Measurements from ENCODE around the gene CTNNB1.
A peak's percentile ranks its signal among the peaks of the same experiment; 100 is the strongest.

CTNNB1 gene

DNA sequence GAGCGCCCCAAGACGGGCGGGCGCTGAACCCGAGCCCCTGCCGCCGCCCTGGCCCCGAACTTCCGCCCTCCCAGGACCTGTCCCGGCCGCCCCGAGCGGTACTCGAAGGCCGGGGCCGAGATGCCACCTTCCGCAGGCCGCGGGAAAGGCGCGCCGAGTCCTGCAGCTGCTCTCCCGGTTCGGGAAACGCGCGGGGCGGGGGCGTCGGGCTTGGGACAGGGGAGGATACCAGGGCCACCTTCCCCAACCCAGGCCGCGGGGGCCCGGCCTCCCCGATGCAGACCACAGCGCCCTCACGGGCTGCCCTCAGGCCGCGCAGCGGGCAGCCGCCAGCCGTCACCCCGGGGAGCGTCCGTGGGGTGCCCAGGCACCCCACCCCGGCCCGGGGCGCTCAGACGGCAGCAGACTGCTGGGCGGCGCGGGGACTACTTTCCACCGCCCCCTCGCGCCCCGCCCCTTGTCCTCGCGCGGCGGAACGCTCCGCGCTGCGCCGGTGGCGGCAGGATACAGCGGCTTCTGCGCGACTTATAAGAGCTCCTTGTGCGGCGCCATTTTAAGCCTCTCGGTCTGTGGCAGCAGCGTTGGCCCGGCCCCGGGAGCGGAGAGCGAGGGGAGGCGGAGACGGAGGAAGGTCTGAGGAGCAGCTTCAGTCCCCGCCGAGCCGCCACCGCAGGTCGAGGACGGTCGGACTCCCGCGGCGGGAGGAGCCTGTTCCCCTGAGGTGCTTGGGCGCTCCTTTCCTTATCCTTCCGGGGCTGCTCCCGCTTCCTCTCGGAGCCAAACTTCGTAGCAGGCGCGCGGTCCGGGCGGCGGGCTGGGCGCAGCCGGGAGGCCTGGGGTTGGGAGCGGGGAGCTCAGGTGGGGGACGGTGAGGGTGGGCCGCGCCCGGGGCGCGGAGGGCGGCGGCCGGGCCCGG is at the start of gene CTNNB1:
TSS of gene CTNNB1 (plus strand) at position 556 of the 916 bp plus-strand sequence. CDS start 24,564 bp downstream, outside the sequence.
- no peaks in the 10 kb centered on the region for H3K36me3 ChIP-seq (ENCODE audit: insufficient read depth, low read length)
- no peaks in the 10 kb centered on the region for H3F3A ChIP-seq (ENCODE audit: insufficient read depth, low read length)
- no peak for TF ChIP-seq EZH2 (IDR thresholded peaks at IDR 0.05; ENCODE audit: borderline replicate concordance, low read length)
- TF ChIP-seq, protein P1, sequence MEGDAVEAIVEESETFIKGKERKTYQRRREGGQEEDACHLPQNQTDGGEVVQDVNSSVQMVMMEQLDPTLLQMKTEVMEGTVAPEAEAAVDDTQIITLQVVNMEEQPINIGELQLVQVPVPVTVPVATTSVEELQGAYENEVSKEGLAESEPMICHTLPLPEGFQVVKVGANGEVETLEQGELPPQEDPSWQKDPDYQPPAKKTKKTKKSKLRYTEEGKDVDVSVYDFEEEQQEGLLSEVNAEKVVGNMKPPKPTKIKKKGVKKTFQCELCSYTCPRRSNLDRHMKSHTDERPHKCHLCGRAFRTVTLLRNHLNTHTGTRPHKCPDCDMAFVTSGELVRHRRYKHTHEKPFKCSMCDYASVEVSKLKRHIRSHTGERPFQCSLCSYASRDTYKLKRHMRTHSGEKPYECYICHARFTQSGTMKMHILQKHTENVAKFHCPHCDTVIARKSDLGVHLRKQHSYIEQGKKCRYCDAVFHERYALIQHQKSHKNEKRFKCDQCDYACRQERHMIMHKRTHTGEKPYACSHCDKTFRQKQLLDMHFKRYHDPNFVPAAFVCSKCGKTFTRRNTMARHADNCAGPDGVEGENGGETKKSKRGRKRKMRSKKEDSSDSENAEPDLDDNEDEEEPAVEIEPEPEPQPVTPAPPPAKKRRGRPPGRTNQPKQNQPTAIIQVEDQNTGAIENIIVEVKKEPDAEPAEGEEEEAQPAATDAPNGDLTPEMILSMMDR (IDR thresholded peaks at IDR 0.05; ENCODE audit: low read length) = no peak; the same call in 1 of the 2 replicates
- H4K20me1 ChIP-seq (ENCODE audit: insufficient read depth, low read length) = peaks cover 5% of the 10 kb centered on the region; the same call in 1 of the 2 replicates
- H3K4me2 ChIP-seq (ENCODE audit: low read length) = peak within 1 kb of the TSS; percentile 94
- H3K4me1 ChIP-seq (ENCODE audit: insufficient read depth, low read length, severe bottlenecking) = peaks cover 44% of the 10 kb centered on the region
- H3K79me2 ChIP-seq (ENCODE audit: insufficient read depth, low read length) = peaks cover 43% of the 10 kb centered on the region
- no peaks in the 10 kb centered on the region for H3K9me2 ChIP-seq (ENCODE audit: low read depth, low read length)
- 0 out of 2 replicates have a peak within 1 kb of the TSS, but pooled peaks have one; percentile 18 for H2AFZ ChIP-seq (ENCODE audit: low read length)
- peak within 1 kb of the TSS; percentile 82 for H3K27ac ChIP-seq (ENCODE audit: low read depth, low read length, poor library complexity, severe bottlenecking)
- no peaks in the 10 kb centered on the region; the same call in 1 of the 2 replicates for H3K27me3 ChIP-seq (ENCODE audit: insufficient read depth, low read length)
- H3K4me3 ChIP-seq (ENCODE audit: low read depth, low read length, poor library complexity, severe bottlenecking) = peak within 1 kb of the TSS; percentile 98
- peak within 1 kb of the TSS; percentile 99 for H3K9ac ChIP-seq (ENCODE audit: low read length)
- H3K9me3 ChIP-seq (ENCODE audit: low read length) = no peaks in the 10 kb centered on the region

DNA sequence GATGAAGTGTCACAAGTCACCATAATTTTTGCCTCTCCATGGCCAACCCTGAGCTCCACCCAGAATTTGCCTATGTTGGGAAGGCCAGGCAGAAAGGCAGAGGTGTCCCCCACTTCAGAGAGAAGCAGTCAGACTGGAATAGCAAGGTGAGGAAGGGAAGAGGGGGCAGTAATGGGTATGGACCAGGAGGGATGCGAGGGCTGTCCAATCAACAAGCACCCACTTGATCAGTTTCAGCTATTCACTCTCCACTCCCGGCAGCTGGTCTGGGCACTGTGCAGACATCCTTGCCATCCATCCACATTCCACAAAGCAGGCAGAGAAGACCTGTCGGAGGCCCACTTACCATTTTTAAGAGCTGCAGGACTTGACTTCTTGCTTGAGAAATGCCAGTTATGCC is 43.5 kb upstream of the CTNNB1 start:
- H2AFZ ChIP-seq (ENCODE audit: low read length) = no peak overlapping the region
- no peak overlapping the region for H3K4me2 ChIP-seq (ENCODE audit: low read length)
- H3K79me2 ChIP-seq (ENCODE audit: insufficient read depth, low read length) = no peaks in the 10 kb centered on the region
- no peak overlapping the region for H3K9ac ChIP-seq (ENCODE audit: low read length)
- H3K36me3 ChIP-seq (ENCODE audit: insufficient read depth, low read length) = no peaks in the 10 kb centered on the region
- no peaks in the 10 kb centered on the region for H3F3A ChIP-seq (ENCODE audit: insufficient read depth, low read length)
- H3K4me3 ChIP-seq (ENCODE audit: low read depth, low read length, poor library complexity, severe bottlenecking) = no peak overlapping the region
- H3K9me3 ChIP-seq (ENCODE audit: low read length) = no peaks in the 10 kb centered on the region
- H3K9me2 ChIP-seq (ENCODE audit: low read depth, low read length) = no peaks in the 10 kb centered on the region
- H3K27me3 ChIP-seq (ENCODE audit: insufficient read depth, low read length) = no peaks in the 10 kb centered on the region
- no peak for TF ChIP-seq EZH2 (IDR thresholded peaks at IDR 0.05; ENCODE audit: borderline replicate concordance, low read length)
- TF ChIP-seq, protein P1 (IDR thresholded peaks at IDR 0.05; ENCODE audit: low read length) = no peak
- no peaks in the 10 kb centered on the region for H4K20me1 ChIP-seq (ENCODE audit: insufficient read depth, low read length)
- H3K27ac ChIP-seq (ENCODE audit: low read depth, low read length, poor library complexity, severe bottlenecking) = no peak overlapping the region
- no peaks in the 10 kb centered on the region for H3K4me1 ChIP-seq (ENCODE audit: insufficient read depth, low read length, severe bottlenecking)

DNA sequence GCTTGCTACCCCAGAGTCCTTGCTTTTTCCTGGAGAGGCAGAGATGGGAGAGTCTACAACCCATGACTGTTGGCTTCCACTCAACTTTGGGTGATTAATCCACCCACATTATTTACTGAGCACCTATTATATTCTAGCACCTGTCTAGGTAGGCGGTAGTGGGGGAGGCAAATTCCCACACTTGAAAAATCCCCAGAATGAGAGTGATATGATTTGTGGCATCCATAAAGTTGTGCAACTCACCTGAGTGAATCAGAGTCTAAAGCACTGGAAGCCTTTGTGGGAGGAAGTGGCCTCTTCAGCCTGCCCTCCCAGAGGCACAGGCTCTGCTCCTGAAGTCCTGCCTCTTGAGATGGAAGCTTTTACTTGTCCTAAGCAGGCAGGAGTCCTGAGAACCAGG is 40.4 kb upstream of the CTNNB1 start:
- H3K36me3 ChIP-seq (ENCODE audit: insufficient read depth, low read length) = no peaks in the 10 kb centered on the region
- H3K9ac ChIP-seq (ENCODE audit: low read length) = no peak overlapping the region
- no peak overlapping the region for H3K27ac ChIP-seq (ENCODE audit: low read depth, low read length, poor library complexity, severe bottlenecking)
- H3F3A ChIP-seq (ENCODE audit: insufficient read depth, low read length) = no peaks in the 10 kb centered on the region
- H2AFZ ChIP-seq (ENCODE audit: low read length) = no peak overlapping the region
- H3K9me2 ChIP-seq (ENCODE audit: low read depth, low read length) = no peaks in the 10 kb centered on the region
- H3K79me2 ChIP-seq (ENCODE audit: insufficient read depth, low read length) = no peaks in the 10 kb centered on the region
- H3K4me3 ChIP-seq (ENCODE audit: low read depth, low read length, poor library complexity, severe bottlenecking) = no peak overlapping the region
- TF ChIP-seq, protein P1 (IDR thresholded peaks at IDR 0.05; ENCODE audit: low read length) = no peak
- TF ChIP-seq EZH2 (IDR thresholded peaks at IDR 0.05; ENCODE audit: borderline replicate concordance, low read length) = no peak
- H3K4me2 ChIP-seq (ENCODE audit: low read length) = no peak overlapping the region
- no peaks in the 10 kb centered on the region for H3K9me3 ChIP-seq (ENCODE audit: low read length)
- H3K27me3 ChIP-seq (ENCODE audit: insufficient read depth, low read length) = no peaks in the 10 kb centered on the region
- no peaks in the 10 kb centered on the region for H3K4me1 ChIP-seq (ENCODE audit: insufficient read depth, low read length, severe bottlenecking)
- H4K20me1 ChIP-seq (ENCODE audit: insufficient read depth, low read length) = no peaks in the 10 kb centered on the region
